GM12865 (cell line): ENCODE results near the gene MN1.
"Not testable (repeated sequence)": the region's sequence is repeated elsewhere in the genome, so short reads cannot be mapped to it uniquely, and the experiment has no call there.

Experiments used
- DNase-seq: peaks from one replicate; pipeline ENCODE4 v3.0.0; 2010; ENCODE audit warnings: low read depth
- H3K4me3 ChIP-seq: 2 replicates; pipeline ENCODE4 v1.5.1; 2011; ENCODE audit warnings: mild to moderate bottlenecking, low read depth, low read length, control low read depth
- CTCF ChIP-seq: IDR thresholded peaks from 2 replicates; pipeline ENCODE4 v1.5.1; 2011; ENCODE audit warnings: low read length, control low read depth, low read depth, inconsistent platforms; ENCODE audit not compliant: insufficient read depth; ENCODE audit errors: missing control alignments

The MN1 gene

DNA sequence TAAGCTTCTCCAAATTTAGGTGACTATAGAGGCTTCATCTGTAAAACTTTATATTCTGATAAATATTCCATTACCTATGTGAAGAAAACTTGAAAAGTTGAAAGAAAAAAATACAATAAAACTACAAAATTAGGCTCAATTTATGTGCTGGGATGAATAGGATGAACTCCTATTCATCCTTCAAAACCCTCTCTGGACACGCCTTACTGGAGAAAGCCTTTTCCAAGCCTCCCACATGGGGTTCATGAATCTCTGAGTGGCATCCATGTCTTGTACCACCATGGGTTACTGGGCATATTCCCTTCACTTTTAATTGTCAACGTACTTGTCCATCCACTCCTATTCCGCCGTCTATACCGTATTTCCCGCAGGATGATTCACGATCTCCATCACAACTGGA lies 55.7 kb downstream of the MN1 start:
- no peak for TF ChIP-seq CTCF
- no peak for DNase-seq
- no peak overlapping the region for H3K4me3 ChIP-seq

- DNase-seq = no peak
- no peak overlapping the region for H3K4me3 ChIP-seq
Measured at GRCh38 chr22:27745154-27745553, 56.4 kb downstream of the MN1 start.

DNA sequence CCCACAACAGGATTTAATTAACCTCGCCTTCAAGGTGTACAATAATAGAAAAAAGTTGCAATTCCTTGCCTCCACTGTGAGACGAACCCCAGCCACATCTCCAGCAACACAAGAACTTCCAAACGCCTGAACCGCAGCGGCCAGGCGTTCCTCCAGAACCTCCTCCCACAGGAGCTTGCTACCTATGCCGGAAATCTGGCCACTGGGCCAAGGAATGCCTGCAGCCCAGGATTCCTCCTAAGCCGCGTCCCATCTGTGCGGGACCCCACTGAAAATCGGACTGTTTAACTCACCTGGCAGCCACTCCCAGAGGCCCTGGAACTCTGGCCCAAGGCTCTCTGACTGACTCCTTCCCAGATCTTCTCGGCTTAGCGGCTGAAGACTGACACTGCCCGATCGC lies 57.5 kb downstream of the MN1 start:
- DNase-seq, H3K4me3 ChIP-seq: not testable (repeated sequence)

More at GRCh38 chr22:27745154-27745553, 56.4 kb downstream of the MN1 start:
- no peak for TF ChIP-seq CTCF

- no peak for DNase-seq
- TF ChIP-seq CTCF = no peak
- no peak overlapping the region for H3K4me3 ChIP-seq
Measured at GRCh38 chr22:27740202-27740748, 61.3 kb downstream of the MN1 start.

DNA sequence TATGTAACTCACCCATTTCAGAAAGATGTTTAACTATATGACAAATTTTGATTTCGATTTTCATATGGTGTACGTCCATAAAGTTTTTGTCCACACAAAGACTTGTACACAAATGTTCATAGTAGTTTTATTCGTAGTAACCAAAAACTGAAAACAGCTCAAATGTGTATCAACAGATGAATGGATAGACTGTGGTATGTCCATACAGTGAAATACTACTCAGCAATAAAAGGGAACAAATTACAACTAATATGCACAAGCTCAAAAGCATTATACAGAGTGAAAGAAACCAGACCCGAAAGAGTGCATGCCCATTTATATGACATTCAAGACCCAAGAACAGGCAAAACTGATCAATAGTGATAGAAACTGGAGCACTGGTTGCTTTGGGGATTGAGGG lies 64.0 kb downstream of the MN1 start:
- no peak overlapping the region for H3K4me3 ChIP-seq
- no peak for DNase-seq
- no peak for TF ChIP-seq CTCF

DNA sequence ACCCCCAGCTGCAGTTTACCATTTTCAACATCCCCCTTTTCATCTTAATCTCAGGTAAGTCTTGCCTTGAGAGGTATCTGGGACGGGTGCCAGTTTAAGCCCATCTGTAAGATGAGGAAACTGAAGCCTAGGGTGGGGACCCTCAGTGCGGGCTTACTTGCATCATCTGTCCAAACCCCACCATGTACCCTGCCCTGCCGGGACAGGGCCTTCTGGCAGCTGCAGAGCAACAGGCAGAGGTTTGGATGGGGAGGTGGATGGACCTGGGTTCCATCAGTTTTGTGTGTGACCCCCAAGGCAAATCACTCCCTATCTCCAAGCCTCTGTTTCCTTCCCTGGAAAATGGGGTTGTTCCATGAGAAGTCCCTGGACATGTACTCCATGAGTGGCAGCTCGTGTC lies 67.5 kb downstream of the MN1 start:
- no peak for DNase-seq
- no peak for TF ChIP-seq CTCF
- no peak overlapping the region for H3K4me3 ChIP-seq

- DNase-seq = no peak
- H3K4me3 ChIP-seq = no peak overlapping the region
- no peak for TF ChIP-seq CTCF
Measured at GRCh38 chr22:27732841-27733240, 68.7 kb downstream of the MN1 start.
